B cell (primary cell): ENCODE results near the gene LCN1.

Experiments
- CTCF ChIP-seq: fragments of 200-600 bp; IDR thresholded peaks from one replicate; pipeline ENCODE4 v1.8.0; 2022; ENCODE audit warnings: antibody characterized with exemption, mild to moderate bottlenecking
- EZH2 ChIP-seq: IDR thresholded peaks from 2 replicates; pipeline ENCODE4 v1.6.1; 2012; ENCODE audit warnings: borderline replicate concordance, low read depth, mild to moderate bottlenecking, moderate library complexity, low read length; ENCODE audit not compliant: insufficient read depth, poor library complexity, severe bottlenecking

- TF ChIP-seq EZH2 (no peak), CTCF (no peak)
These were observed 9.9 kb downstream of the LCN1 start for GRCh38 chr9:135531096-135531495.
